Activated T-cell treated with anti-CD3 and anti-CD28 coated beads for 48 hours (primary cell): Measurements from ENCODE around the gene ALPK1.
"Not testable (repeated sequence)": the region's sequence is repeated elsewhere in the genome, so short reads cannot be mapped to it uniquely, and the experiment has no call there.

Source experiments
- DNase-seq: peaks from one replicate; pipeline ENCODE4 v3.0.0-alpha.2; 2020; ENCODE audit warnings: low read depth

ALPK1 gene

DNA sequence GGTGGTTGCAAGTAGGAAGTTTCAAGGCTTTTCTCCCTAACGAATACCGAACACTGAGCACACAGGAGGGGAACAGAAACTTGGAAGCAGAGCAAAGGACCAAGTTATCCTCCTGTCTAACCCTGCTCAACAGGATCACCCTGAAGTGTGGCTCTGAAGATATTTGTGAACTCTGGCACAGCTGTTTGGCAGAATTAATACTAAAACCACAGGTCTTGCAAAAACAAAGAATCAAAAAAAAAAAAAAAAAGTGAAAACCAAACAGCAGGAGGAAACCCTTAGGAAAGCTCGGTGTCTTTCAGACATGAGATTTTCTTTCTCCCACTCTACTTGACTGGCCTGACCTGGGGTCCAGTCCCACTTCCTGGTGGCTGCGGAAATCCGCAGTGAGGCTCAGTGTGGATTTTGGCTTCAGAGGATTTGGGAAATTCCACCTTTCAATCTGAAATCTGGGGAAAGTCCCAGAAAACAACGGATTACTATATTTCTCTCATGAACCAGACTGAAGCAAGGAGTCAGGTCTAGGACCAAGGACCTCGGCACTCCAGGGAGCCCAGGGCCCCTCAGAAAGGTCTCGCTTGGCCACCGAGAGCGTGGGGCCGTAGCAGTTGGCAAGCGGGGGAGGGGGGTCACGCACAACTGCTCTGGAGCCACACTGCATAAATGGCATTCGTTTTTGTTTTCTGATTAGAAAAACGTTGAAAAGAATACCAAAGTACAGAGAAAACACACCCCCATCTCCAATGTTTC is 12.3 kb upstream of the ALPK1 start:
- DNase-seq, result no peak

DNA sequence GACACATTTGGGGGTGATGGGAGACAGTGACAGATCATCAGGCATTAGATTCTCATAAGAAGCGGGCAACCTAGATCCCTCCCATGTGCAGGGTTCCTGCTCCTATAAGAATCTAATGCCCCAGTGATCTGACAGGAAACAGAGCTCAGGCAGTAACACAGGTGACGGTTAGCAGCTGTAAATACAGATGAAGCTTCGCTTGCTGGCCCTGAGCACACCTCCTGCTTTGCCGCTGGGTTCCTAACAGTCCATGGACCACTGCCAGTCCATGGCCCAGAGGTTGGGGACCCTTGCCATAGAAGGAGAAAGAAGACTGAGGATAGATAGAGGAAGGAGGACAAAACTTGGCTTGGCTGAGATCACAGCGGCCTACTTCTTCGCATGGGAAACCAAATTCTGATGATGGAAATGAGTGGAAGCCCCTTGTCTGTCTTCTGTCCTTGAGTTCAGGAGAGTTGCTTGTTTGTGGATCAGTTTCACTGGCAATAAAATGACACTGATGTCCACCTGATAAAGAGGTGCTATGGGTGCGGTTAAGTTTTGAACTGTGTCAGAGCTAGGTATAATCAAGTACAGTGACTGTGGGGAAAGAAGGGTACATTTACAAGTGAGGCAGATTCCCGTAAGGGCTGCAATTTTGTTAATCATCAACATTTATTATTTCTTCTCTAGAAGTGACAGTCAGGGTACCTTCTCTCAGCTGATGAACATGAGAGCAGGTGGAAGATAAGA is 9.7 kb upstream of the ALPK1 start:
- no peak for DNase-seq

DNA sequence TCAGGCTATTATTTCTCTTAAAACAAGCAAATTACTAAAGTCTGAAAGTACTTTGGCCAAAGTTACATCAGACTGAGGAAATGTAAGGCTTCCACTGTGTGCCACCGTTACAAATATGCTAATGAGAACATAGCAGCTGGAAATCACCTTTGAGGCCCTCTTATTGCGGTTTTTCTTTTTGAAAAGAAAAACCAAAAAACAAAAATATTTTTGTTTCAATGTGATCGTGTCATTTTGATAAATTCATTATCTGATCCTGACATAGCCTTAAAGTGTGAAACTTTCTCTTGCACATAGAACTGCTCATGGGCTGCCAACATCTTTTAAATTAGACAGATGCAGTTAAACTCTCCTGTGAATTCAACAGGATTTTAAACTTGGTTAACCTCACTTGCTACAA is 8.7 kb upstream of the ALPK1 start:
- no peak for DNase-seq

DNA sequence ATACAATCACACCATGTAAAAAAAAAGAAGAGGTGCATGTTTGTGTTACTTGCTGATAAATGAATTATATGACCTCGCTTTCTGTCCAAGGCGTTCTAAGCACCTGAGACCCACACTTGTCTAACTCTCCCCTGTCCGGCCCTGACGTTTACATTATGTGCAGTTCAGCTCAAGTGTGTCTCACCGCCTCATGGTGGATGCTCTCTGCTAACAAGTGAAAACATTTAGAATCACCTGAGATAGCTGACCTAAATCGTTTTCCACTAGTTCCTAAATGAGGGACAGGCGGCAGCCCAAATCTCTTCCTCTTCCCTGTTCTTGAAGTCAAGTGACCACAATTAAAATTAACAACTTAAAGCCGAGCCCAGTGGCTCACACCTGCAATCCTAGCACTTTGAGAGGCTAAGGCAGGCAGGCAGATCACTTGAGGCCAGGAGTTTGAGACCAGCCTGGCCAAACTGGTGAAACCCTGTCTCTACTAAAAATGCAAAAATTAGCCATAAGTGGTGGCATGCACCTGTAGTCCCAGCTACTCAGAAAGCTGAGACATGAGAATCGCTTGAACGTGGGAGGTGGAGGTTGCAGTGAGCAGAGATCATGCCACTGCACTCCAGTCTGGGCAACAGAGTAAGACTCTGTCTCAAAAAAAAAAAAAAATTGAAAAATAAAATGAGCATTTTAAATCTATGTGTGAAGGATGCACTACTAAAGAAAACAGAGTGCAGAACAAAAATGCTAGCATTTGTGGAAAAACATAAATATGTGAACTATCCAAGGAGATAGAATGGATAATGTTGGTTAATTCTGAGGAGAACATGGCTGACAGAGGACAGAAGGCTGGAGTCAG is 7.5 kb upstream of the ALPK1 start:
- DNase-seq, result no peak

DNA sequence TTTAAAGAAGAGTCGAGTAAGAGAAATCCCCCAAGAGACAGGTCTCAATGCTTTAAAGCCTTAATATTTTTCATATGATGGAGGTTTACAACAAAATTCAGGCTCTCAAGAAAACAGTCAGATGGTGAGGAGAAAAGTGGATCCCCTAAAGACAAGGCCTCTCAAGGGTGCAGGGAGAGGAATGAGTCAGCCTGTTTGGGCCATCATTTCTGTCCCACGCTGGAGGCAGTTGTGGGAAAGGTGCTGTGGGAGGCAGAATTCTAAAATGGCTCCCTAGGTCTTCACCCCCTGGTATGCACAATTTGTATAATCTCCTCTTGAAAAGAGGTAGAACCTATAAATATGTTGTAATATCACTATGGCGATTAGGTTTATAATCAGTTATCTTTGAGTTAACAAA is 6.8 kb upstream of the ALPK1 start:
- DNase-seq, result no peak

DNA sequence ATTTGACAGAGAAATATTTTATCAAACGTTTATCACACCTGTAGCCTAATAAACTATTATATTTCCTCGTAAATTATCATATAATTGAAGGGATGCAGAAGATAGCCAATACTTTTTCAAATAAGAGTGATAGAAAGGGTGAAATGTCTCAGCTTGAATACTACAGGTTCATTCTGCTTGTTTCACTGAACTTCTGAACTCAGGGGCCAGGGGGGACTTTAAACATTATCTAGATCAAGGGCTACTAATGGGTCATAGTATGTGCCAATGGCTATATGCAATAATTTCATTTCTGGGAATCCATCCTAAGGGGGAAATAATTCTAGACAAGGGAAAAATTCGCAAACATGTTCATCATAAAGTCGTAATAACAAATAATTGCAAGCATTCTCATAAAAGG is 2.6 kb downstream of the ALPK1 start:
- DNase-seq, result no peak

DNA sequence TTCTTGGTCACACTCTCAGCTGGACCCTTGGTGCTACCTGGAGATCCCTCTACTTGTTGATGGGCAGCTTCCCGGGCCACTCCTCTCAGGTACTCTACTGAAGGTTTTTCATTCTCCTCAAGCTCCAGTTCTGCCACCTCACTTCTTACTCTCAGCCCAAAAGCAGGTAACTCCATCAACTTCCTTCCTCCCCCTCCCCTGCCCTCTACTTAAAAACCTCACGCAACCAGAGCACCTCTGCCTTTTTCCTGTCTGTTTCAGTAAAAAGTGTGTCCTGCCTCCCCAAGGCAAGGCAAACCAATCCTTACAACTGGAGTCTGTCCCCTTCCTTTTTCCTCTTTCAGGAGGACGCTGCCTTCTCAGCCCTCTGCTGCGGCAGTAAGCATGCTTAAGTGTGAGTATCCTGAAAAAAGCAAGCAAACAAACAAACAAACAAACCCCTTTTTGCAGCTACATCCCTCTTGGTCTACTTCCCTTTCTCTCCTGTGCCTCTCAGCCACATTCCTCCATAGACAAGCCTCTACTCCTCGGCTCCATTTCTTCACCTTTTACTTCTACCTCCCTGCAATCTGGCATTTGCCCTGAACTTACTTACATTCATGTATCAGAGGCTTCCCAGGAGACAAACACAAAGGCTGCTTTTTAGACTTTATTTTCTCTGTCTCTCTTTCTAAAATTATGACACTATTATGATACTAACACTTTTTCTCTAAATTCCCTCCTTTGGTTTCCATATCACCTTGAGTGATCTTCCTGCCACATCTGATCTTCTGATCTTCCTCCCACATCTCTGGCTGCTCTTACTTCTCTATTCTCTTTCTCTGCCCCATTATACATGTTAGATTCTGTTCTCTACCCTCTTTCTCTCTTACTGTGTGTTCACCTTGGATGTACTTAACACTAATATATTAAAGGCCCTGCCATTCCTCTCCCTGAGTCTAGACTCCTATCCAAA is 5.4 kb downstream of the ALPK1 start:
- no peak for DNase-seq

DNA sequence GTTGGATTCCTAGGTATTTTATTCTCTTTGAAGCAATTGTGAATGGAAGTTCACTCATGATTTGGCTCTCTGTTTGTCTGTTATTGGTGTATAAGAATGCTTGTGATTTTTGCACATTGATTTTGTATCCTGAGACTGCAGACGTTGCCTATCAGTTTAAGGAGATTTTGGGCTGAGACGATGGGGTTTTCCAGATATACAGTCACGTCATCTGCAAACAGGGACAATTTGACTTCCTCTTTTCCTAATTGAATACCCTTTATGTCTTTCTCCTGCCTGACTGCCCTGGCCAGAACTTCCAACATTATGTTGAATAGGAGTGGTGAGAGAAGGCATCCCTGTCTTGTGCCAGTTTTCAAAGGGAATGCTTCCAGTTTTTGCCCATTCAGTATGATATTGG is 8.3 kb downstream of the ALPK1 start:
- DNase-seq, result not testable (repeated sequence)

DNA sequence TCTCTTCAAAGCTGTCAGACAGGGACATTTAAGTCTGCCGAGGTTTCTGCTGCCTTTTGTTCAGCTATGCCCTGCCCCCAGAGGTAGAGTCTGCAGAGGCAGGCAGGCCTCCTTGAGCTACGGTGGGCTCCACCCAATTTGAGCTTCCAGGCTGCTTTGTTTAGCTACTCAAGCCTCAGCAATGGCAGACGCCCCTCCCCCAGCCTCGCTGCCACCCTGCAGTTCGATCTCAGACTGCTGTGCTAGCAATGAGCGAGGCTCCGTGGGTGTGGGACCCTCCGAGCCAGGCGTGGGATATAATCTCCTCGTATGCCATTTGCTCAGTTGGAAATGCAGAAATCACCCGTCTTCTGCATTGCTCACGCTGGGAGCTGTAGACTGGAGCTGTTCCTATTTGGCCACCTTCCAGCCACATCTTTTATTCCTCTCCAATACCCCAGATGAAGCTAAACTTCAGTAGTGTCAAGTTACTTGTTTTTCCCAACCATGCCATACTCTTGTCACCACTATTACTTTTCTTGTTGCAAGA is 12.2 kb downstream of the ALPK1 start:
- not testable (repeated sequence) for DNase-seq

DNA sequence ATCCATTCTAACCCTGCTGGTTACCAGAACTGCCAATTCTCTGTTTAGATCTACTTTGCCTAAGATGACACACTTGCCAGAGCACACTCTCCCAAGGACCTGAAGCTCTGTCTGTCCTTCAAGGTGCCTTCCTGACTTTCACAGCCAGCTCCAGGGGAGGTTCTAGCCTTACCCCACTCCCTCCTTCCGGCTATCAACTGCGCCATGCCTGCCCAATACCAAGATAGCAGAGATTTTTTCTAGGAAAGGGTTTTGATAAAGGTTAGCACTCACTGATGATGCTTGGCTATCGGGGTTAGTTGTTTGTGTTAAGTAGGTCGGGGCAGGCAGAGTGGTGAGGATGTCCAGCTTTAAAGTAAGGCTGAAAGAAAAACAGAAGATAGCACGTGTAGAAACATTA is 14.3 kb downstream of the ALPK1 start:
- DNase-seq, result no peak

DNA sequence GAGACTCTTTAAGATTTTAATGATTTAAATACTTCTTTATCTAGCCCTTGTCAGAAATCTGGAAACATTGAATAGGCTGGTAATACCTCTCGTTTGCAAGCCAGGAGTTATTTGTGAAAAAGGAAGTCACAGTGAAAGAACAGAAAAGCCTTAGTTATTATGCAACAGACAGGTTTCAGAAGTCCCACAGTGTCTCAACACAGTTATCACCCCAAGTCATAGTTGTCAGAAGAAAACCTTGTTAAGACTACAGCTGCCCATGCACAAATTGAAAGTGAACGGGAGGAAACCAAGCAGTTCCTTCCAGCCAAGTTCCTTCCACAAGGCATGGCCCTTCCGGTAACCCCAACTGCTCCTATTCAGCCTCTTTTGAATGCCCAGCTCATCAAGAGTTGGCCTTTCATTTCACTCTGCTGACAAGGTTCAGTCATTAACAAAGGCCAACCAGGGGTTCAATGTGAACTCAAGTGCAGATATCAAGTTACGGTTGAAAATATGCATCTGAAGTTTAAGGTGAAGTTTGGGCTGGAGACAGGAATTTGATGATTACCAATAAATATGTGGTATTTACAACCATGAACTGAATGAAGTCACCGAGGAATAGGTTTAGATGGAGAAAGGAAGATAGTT is 15.6 kb downstream of the ALPK1 start:
- DNase-seq, result no peak

DNA sequence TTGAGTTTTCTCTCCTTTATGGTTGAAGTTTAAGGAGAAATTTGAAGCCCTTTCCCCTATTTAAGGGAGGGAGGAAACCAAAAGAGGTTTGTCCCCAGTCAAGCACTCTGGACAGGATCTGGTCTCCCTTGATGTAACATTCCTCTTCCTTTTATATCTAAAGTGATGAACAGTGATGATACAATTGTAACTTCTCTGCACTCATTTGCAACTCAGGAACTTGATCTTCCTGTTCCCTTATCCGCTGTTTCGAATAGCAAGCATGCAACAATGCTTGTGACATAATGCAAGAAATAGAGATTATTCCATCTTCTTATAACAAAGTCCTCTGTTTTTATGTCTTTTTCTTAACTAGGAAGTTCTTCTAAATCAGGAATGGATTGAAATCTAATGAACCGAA is 18.3 kb downstream of the ALPK1 start:
- no peak for DNase-seq

DNA sequence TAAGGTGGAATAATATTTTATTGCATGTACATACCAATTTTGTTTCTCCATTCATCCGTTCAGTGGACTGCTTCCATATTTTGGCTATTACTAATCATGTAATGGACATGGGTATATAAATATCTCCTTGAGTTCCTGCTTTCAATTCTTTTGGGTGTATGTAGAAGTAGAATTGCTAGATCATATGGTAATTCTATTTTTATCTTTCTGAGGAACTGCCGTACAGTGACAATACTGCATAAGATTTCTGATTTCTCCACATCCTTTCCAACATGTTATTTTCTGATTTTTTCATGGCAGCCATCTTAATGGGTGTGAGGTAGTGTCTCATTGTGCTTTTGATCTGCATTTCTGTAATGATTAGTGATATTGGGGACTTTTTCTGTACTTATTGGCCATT is 19.2 kb downstream of the ALPK1 start:
- DNase-seq, result no peak

DNA sequence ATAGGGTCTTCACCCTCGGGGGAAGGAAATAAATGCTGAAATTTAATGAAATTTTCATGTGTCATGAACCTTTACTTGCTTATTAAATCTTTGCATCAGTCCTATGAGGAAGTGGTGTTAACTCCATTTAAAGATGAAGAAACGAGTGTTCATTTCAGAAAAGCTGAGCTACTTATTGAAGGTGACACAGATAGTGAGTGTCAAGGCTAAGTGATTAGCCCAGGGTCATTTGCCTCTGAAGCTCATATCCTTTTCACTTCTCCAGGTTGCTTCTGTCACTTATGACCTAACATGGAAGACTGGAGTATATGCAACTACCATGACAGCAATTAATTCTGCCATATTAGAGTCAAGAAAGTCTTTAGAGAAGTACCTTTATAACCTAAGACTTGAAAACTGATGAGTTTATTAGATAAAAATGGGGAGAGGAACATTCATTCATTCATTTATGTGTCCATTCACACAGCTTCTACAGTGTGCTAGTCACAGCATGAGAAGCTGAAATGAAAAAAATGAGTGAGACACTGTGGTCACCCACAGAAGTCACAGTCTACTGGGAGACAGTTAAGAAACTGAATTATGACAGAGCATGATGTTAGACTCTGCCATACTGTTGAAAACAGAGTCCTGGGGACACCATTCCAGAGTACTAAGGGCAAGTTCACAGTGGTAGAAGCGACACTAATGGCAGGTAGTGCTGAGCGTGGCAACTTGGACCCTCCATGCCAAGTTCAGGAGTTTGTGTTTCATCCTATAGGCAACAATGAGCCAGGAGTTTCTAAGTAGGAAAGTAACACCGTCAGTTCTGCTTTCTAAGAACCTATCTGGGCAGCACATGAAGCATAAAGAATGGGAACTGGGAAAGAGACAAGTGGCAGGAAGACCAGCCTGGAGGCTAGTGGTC is 21.3 kb downstream of the ALPK1 start:
- DNase-seq, result no peak

DNA sequence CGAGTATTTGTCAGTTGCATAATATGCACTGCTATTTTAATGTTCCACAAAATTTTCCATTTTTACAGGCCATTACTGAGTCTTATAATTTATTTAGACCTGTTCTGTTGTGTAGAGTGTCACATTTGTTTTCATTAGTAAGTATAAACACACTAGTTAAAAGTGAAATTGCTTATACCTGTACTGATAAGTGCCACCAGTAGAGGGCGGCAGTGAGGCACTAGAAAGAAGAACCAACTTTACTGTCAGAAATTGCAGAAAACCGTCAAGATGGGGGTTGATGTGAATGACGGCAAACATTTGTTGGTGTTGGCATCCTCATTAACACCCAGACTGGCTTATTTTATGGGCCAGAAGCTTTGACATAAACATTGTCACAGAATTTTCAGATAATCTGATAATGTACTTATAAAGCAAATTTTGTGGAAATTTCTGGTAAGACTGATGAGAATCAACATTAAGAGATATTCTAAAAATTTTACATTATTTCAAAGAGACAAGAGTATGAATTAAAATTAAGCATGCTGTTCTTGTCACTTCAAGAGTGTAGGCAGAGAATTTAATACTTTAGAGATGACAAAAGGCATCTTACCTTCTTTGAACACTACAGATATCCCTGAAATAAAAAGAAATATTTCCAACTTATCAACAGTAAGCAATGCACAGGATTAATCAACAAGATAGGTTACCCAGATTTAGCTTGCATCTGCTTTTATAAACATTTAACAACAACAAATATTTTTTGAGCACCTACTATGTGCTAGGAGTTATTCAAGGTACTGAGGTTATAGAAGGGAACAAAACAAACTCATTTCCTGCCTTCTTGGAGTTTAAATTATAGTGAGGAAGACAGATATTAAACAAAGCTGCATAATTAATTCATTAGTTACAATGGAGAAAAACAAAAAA is 24.9 kb downstream of the ALPK1 start:
- peak; percentile 66 for DNase-seq

DNA sequence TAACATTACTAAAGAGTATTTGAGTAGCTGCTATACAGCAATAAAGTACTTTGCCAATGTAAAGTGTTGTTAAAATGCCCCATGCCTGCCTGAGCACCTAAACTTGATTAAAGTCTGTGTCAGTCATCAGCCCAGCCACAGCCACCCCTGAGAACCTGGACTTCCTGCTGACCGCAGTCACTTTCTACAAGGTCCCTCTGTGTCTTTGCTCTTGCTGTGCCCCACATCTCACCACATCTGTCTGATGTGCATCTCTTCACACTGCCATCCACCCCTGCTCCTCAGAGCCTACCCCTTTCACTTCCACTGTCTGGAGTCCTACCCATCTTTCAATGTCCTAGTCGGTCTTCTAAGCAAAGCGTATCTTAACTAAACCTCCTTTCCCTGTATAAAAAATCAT is 25.7 kb downstream of the ALPK1 start:
- no peak for DNase-seq

DNA sequence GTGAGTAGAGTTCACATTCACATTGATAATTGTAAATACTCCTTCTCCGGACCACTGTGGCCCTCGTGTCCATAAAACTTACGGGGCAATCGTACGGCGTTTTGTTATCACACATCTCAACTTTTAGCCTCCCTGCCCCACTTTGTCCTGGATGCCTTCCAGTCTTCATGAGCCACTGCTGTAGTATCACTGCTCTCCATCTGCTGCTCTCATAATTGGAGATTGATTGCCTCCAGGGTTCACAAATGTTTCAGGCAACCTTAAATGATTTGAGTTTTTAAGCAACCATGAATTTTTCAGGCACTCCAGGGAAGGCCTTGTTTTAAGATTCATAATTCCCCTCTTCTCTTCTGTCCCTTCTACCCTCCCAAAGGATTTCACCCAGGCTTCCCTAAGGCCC is 28.4 kb downstream of the ALPK1 start:
- DNase-seq, result no peak

DNA sequence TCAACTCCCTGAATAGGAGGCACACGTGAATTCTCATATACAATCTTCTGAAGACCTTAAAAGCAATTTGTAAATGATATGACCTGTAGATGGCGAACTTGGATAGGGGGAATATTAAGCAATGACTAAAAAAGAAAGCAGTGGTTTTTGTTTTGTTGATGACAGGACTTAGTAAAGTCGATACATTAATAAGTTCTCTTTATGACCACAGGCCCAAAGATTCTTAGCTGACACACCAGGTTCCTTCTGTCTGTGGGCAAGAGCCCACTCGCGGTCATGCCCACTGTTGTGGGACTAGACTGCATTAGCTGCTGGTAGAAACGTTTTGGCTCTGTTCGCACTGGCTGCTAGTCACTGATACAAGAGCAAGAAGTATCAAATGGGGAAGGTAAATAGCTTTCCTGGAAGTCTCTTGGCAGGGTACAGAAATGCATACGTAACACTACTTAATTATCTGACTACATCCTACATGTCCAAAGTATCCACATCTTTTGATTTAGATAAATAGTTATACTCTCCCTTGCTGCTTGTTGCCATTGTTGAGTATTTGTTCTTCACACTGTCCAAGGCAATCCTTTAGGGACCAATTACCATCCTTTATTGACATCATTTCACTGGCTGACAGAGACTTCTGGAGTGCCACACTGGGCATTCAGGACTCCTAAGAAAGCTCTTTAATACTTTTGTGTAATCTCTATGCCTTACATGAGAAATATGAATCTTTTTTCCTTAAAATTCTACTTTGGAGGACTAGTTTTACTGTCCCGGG is 31.0 kb downstream of the ALPK1 start:
- no peak for DNase-seq
